ENCODE data around the gene LRRIQ1. TPM values are rescaled to one million over a fixed set of nuclear protein-coding genes. Genes with fewer than 3 reads are reported as not detected.

The LRRIQ1 gene
- total RNA-seq, 1 experiment from 2014 or later, result 5.2 TPM

DNA sequence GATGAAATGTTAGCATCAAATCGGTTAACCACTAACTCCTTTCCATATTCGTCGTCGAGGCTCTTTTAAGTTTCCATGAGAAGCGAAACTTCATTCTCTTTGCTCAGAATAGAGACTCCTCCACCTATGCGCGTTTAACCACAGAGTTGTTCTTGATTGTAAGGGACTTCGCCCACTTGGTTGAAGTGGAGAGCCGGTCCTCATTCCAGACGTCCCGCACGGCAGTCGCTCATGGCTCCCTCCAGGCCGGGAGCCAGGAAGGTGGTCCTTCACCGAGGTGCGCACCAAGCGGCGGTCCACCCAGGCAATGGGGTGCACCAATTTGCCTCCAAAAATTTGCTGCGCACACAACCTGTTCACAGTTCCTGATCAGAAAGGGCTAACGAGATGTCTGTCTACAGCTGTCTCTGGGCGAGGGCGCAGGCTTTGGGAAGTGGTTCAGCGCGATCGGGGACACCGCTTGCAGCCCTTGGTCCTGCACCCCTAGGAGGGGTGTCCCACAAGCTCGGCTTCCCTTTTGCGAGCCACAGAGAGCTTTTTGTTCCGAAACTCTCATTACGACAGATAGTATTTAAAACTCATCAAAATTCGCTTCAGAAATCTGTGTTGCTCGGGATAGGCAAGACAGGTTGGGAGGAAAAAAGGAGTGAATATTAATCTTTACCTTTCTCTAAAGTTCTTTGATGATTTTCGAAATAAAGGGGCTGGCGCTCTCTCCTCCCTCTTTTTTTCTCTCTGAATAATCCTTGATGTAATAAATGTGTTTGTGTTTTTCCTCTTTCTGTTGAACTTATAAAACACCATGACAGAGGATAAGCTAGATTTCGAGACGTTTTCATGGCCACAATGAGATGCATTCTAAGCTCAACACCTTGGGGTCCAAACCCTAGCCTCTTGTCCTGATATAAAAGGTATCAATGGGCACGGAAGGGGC, 237.5 kb downstream of the LRRIQ1 start:
- Histone ChIP-seq H3K9me2 (ENCODE audit: insufficient read depth) (no peaks in the 10 kb centered on the region), H3F3A (ENCODE audit: insufficient read depth, low read depth) (no peaks in the 10 kb centered on the region), H3K4me2 (no peak overlapping the region), H3K27me3 (ENCODE audit: insufficient read depth, low read depth) (no peaks in the 10 kb centered on the region), H2AFZ (no peak overlapping the region), H4K20me1 (ENCODE audit: insufficient read depth) (no peaks in the 10 kb centered on the region), H3K36me3 (ENCODE audit: low read depth) (no peaks in the 10 kb centered on the region), H3K9me3 (ENCODE audit: insufficient read depth, low read depth) (no peaks in the 10 kb centered on the region), H3K4me3 (no peak overlapping the region), H3K79me2 (ENCODE audit: low read depth) (no peaks in the 10 kb centered on the region), H3K4me1 (replicated peaks; ENCODE audit: insufficient read depth) (no peaks in the 10 kb centered on the region), H3K27ac (no peak overlapping the region)
- BruUV-seq (replicated peaks), result no TSS peak
- no peak for DNase-seq
- TF ChIP-seq, protein P1, sequence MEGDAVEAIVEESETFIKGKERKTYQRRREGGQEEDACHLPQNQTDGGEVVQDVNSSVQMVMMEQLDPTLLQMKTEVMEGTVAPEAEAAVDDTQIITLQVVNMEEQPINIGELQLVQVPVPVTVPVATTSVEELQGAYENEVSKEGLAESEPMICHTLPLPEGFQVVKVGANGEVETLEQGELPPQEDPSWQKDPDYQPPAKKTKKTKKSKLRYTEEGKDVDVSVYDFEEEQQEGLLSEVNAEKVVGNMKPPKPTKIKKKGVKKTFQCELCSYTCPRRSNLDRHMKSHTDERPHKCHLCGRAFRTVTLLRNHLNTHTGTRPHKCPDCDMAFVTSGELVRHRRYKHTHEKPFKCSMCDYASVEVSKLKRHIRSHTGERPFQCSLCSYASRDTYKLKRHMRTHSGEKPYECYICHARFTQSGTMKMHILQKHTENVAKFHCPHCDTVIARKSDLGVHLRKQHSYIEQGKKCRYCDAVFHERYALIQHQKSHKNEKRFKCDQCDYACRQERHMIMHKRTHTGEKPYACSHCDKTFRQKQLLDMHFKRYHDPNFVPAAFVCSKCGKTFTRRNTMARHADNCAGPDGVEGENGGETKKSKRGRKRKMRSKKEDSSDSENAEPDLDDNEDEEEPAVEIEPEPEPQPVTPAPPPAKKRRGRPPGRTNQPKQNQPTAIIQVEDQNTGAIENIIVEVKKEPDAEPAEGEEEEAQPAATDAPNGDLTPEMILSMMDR (conservative IDR thresholded peaks at IDR 0.05), result no peak
- no peak for TF ChIP-seq EZH2 (IDR thresholded peaks at IDR 0.05; ENCODE audit: low read depth)
- intact Hi-C loops (cut with micrococcal nuclease; ENCODE audit: unreplicated experiment), result no loop called here
- ChIA-PET POLR2A (ENCODE audit: unreplicated experiment) (no interaction called here), CTCF (no interaction called here)

DNA sequence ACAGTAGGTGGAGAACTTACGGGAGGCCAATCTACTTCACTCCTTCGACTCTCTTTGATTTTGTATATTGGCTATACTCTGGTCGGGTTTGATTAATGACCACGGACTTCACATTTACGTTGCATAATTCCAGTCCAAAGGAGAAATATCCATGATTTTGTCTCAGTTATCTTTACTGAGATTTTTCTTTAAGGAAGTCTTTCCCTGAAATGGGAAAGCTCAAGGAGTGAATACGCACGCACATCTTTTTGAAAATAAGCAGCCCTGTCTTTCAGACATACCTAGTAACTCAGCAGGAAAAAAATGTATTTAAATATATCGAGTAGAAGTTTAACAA, 238.1 kb downstream of the LRRIQ1 start:
- CTCF ChIA-PET, result no interaction called here
- no peak for DNase-seq

DNA sequence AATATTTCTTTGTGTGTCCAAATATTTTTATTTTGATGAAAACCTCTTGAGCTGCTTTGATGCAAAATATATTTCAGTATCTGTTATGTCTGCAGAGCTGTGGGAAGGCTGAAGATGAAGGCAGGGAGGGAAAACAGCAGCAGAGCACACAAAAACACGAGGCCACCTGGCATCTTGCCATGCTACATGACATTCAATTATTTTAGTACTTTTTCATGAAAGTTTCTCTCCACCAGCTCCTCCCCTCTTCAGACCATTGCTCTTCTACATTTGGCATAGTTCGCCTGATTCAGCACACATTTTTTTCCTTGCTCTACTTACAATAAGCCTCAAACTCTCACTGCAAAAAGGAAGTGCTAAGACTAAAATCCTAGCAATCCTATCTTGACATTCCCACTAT, 239.2 kb downstream of the LRRIQ1 start:
- Histone ChIP-seq H3K27me3 (ENCODE audit: insufficient read depth, low read depth) (no peaks in the 10 kb centered on the region), H4K20me1 (ENCODE audit: insufficient read depth) (no peaks in the 10 kb centered on the region), H3K9me2 (ENCODE audit: insufficient read depth) (no peaks in the 10 kb centered on the region), H3K4me3 (no peak overlapping the region), H3K36me3 (ENCODE audit: low read depth) (no peaks in the 10 kb centered on the region), H3K4me1 (replicated peaks; ENCODE audit: insufficient read depth) (no peaks in the 10 kb centered on the region), H2AFZ (no peak overlapping the region), H3K4me2 (no peak overlapping the region), H3K27ac (no peak overlapping the region), H3F3A (ENCODE audit: insufficient read depth, low read depth) (no peaks in the 10 kb centered on the region), H3K9me3 (ENCODE audit: insufficient read depth, low read depth) (no peaks in the 10 kb centered on the region), H3K79me2 (ENCODE audit: low read depth) (no peaks in the 10 kb centered on the region)
- ChIA-PET POLR2A (ENCODE audit: unreplicated experiment) (no interaction called here), CTCF (no interaction called here)
- intact Hi-C loops (cut with micrococcal nuclease; ENCODE audit: unreplicated experiment), result no loop called here
- no TSS peak for BruUV-seq (replicated peaks)
- TF ChIP-seq, protein P1 (conservative IDR thresholded peaks at IDR 0.05), result no peak
- no peak for TF ChIP-seq EZH2 (IDR thresholded peaks at IDR 0.05; ENCODE audit: low read depth)
- no peak for DNase-seq

More for the DNA sequence above, 238.1 kb downstream of the LRRIQ1 start:
- Histone ChIP-seq H3K4me3 (no peak overlapping the region), H3K27ac (no peak overlapping the region), H3F3A (ENCODE audit: insufficient read depth, low read depth) (no peaks in the 10 kb centered on the region), H3K9me3 (ENCODE audit: insufficient read depth, low read depth) (no peaks in the 10 kb centered on the region), H3K79me2 (ENCODE audit: low read depth) (no peaks in the 10 kb centered on the region), H3K36me3 (ENCODE audit: low read depth) (no peaks in the 10 kb centered on the region), H3K4me2 (no peak overlapping the region), H3K9me2 (ENCODE audit: insufficient read depth) (no peaks in the 10 kb centered on the region), H3K27me3 (ENCODE audit: insufficient read depth, low read depth) (no peaks in the 10 kb centered on the region), H3K4me1 (replicated peaks; ENCODE audit: insufficient read depth) (no peaks in the 10 kb centered on the region), H4K20me1 (ENCODE audit: insufficient read depth) (no peaks in the 10 kb centered on the region), H2AFZ (no peak overlapping the region)
- TF ChIP-seq, protein P1 (conservative IDR thresholded peaks at IDR 0.05), result no peak
- no peak for TF ChIP-seq EZH2 (IDR thresholded peaks at IDR 0.05; ENCODE audit: low read depth)
- BruUV-seq (replicated peaks), result no TSS peak
- POLR2A ChIA-PET (ENCODE audit: unreplicated experiment), result no interaction called here
- intact Hi-C loops (cut with micrococcal nuclease; ENCODE audit: unreplicated experiment), result no loop called here

All from PC-9 (cell line).